ENCODE results near the gene PPT1. TPM values are rescaled to one million over a fixed set of nuclear protein-coding genes. Genes with fewer than 3 reads are reported as not detected.
A peak's percentile ranks its signal among the peaks of the same experiment; 100 is the strongest.

PPT1 gene
- 10 to 100 TPM; 81.8 to 84.1 TPM for total RNA-seq

DNA sequence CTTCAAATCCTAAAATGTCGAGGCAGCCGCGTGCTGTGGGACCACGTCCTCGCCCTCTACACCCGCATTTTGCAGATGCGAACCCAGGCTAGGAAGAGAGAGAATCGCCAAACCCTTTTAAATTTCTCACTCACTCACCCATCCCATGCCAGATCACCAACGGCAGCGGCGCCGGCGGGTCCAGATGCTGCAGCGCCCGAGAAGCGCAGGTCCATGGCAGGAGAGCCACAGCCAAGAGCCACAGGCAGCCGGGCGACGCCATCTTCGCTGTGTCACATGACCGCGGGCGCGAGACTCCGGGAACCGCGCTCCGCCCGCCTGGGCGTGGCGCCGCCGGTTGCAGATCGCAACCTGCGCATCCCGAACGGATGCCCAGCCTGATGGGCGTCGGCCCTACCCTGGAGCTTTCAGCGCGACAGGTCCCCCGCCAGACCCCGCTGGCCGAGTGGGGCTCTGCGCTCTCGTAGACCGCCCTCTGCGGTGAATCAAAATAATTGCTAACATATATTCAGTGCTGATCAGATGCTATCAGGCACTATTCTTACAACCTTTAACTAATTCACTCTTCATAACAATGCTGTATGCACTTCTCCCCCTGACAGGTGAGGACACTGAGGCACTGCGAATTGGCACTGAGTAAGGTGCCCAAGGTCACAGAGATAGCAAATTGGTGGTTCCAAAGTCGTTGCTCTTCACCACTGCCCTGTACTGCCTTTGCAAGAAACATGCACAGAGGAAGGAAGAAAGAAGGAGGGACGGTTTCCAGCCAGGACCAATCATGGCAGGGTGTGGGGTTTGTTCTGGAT lies at the start of gene PPT1:
Gene PPT1 (minus strand): TSS at position 276 of the 806 bp plus-strand sequence. CDS start 14 bp downstream, at position 262.
- DNase-seq (ENCODE audit: low spot score in 2 of 2), result peak; percentile 80 to 86
- H3K27ac Mint-ChIP-seq, result peak within 1 kb of the TSS; percentile 92 to 95
- H3K36me3 Mint-ChIP-seq, result peaks cover 7 to 23% of the 10 kb centered on the region in 2 donors

DNA sequence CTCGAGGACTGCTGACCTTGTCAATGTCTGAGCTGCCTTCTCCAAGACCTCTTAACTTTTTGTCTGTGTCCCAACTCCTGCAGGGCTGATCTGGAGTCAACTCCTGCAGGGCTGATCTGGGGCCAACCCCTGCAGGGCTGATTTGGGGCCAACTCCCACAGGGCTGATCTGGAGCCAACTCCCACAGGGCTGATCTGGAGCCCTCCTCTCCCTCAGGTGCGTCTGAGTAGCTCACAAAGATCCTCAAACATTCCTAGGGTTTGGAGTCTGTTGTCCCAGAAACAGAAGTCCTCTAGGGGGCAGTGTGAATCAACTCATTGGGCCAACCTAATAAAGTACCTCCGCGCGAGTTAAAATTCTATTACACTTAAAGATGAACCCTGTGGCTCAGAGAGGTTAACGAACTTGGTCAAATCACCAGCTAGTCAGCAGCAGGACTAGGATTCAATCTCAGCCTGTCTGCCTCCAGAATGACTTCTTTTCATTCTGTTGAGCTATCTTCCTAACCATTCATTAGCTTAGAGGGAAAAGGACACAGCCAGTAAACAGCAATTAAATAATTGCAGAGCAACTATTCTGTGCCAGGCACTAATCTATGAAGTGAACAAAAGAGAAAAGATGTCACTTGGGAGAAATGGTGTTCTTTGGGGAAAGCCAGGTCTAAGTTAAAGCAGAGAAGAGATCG lies 47.0 kb upstream of the PPT1 start:
- no peaks in the 10 kb centered on the region for H3K36me3 Mint-ChIP-seq
- no peaks in the 10 kb centered on the region for H3K9me3 Mint-ChIP-seq
- no peak overlapping the region for H3K27ac Mint-ChIP-seq
- ATAC-seq (peak; percentile 87 to 89), DNase-seq (ENCODE audit: low spot score in 2 of 2) (peak in 1 of 2 donors; percentile 69)

More for the DNA sequence above, at the start of gene PPT1:
- peak; percentile 94 to 97 for ATAC-seq
- peaks cover under 1 to 1% of the 10 kb centered on the region in 2 donors for H3K9me3 Mint-ChIP-seq

DNA sequence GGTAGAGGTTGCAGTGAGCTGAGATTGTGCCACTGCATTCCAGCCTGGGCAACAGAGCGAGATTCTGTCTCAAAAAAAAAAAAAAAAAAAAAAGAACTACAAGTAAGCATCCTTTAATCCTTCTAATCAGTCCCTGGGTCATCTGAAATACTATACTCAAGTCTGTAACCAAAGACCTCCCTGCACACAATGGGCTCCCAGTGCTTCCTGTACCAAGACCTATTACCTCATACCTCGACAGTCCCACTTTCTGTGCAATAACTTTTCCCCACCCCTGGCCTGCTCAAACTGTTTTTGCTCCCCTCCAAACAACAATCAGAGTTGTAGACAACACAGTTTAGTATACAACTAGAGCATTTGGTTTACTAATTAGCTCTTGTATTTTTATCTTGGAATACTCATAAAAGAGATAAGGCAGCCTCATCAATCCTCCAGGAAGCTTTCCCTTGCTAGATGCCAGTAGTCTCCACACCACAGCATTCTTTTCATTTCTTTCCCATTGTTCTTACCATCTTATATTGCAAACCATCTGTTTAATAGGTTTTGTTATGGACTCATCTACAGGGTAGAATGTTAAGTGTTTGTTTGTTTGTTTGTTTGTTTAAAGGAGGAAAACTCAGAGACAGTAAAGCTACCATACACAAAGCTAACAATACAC lies 45.0 kb upstream of the PPT1 start:
- no peaks in the 10 kb centered on the region for H3K36me3 Mint-ChIP-seq
- ATAC-seq (no peak), DNase-seq (ENCODE audit: low spot score in 2 of 2) (no peak)
- no peak overlapping the region for H3K27ac Mint-ChIP-seq
- no peaks in the 10 kb centered on the region for H3K9me3 Mint-ChIP-seq

DNA sequence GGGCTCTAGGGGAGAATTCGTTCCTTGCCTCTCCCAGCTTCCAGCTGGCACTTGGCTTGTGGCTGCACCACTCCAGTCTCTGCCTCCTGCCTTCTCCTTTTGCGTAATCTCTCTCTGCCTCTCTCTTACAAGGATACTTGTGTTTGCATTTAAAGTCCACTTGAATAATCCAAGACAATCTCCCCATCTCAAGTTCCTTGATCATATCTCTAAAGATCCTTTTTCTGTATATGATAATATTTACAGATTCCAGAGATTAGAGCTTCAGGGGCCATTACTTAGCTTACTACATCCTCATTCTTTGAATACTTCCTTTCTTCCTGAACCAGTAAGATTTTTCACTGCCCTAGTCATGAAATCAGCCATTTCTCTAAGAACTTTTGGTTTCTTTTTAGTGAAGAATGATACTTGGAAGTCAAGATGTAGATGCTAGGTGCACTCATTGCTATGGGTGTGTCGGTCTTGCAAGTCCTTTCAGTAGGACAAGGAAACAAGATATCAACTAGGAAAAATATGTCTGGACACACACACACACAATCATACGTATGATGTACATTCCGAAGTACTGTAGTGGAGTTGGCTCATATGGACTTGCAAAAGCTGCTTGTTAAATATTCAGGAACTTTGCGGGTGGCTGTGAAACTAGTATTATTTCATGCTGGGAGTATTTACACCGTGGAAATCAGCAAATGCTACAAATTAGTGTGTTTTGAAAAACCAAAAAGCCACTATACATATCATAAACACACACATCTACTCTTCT lies 43.3 kb upstream of the PPT1 start:
- no peak overlapping the region for H3K27ac Mint-ChIP-seq

DNA sequence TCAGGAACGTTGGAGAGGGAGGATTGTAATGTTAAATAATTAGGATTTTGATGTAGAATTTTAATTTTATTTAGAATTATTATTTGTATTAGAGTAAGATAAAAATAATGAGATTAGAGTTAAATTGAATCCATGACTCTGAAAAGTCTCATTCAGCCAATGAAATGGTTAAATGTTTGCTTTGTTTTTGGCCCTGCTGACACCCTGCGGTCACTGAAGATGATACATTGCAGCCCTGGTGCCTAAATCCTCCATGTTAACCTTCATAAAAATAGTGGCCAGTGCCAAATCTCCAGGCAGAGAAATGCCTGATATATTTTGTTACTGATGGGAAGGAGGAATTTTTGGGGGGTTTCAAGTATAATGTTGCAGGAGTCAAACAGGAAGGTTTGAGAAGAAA lies 36.8 kb upstream of the PPT1 start:
- Mint-ChIP-seq H3K36me3 (no peaks in the 10 kb centered on the region), H3K9me3 (peaks cover 0 to 4% of the 10 kb centered on the region in 2 donors), H3K27ac (no peak overlapping the region)
- no peak for ATAC-seq
- DNase-seq (ENCODE audit: low spot score in 2 of 2), result no peak

More for the DNA sequence above, 43.3 kb upstream of the PPT1 start:
- DNase-seq (ENCODE audit: low spot score in 2 of 2), result no peak
- ATAC-seq, result no peak
- H3K36me3 Mint-ChIP-seq, result no peaks in the 10 kb centered on the region
- H3K9me3 Mint-ChIP-seq, result no peaks in the 10 kb centered on the region

DNA sequence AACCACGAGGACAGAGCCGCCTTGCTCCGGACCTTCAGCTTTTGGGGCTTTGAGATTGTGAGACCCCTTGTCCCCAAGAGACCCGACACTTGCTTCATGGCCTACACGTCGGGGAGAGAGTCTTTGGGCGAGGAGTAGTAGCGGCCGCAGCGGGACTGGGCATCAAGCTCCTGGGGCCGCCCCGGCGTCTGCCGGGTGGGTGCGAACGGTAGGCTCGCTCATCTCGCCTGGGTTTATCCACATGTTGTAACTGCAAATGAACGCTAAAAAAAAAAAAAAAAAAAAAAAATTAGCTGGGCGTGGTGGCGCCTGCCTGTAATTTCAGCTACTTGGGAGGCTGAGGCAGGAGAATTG lies 36.2 kb upstream of the PPT1 start:
- ATAC-seq (no peak), DNase-seq (ENCODE audit: low spot score in 2 of 2) (no peak)
- Mint-ChIP-seq H3K9me3 (peaks cover 0 to 4% of the 10 kb centered on the region in 2 donors), H3K36me3 (no peaks in the 10 kb centered on the region), H3K27ac (no peak overlapping the region)

DNA sequence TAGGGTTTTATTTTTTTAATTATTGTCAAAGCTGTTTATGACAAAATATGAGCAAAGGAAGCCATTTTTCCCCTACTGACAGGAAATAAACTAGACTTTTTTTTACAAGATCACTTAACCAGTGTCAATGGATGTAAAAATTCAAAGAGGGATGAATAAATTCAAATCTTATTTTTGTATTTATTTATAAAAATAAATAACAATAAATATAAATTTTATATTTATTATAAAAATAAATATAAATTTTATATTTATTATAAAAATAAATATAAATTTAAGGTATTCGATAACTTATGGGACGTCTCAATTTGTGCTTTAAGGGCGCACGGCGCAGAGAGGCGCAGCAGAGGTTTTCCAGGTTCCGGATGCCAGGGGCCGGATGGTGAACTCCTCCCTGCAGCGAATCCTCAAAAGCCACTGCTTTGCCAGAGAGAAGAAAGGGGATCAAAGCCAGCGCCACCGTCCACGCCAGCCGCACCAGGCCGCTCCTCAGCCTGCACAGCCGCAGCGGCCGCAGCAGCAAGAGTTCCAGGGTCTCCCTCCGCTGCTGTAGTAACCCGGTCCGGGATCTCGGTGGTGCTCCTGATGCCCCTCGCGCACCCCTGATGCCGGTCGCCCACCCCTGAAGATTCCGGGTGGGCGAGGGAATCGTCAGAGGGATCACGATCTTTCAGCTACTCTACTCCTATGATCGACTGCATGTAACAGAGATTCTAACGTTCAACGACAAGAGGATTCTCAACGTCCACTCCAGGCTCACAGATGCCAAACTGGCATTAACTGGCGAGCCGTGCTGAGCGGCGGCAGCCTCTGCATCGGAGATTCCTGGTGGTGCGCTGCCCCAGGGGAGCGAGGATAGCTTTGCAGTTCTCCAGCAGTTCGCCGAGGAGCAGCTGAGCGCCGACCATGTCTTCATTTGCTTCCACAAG lies 35.6 kb upstream of the PPT1 start:
- ATAC-seq (no peak), DNase-seq (ENCODE audit: low spot score in 2 of 2) (no peak)
- Mint-ChIP-seq H3K27ac (no peak overlapping the region), H3K36me3 (no peaks in the 10 kb centered on the region), H3K9me3 (peaks cover 0 to 4% of the 10 kb centered on the region in 2 donors)

DNA sequence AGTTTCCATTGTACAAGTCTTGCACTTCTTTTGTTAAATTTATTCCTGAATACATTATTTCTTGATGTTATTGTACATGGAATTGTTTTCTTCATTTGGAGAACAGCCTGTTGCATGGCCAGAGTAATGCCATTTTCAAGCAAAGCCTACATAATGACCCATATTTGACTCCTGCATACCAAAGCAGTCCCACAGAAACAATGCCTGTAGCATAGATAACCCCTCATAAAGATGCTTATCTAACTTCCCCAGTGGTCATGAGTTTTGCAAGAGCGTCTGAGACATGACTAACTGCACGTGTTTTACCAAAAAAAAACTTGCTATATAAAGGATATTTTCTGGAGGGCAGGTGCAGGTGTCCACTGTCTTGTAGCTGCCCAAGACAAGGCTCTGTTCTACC lies 33.8 kb upstream of the PPT1 start:
- no peak for DNase-seq (ENCODE audit: low spot score in 2 of 2)
- no peak for ATAC-seq
- H3K36me3 Mint-ChIP-seq, result no peaks in the 10 kb centered on the region
- H3K9me3 Mint-ChIP-seq, result peaks cover 0 to 4% of the 10 kb centered on the region in 2 donors
- no peak overlapping the region for H3K27ac Mint-ChIP-seq

DNA sequence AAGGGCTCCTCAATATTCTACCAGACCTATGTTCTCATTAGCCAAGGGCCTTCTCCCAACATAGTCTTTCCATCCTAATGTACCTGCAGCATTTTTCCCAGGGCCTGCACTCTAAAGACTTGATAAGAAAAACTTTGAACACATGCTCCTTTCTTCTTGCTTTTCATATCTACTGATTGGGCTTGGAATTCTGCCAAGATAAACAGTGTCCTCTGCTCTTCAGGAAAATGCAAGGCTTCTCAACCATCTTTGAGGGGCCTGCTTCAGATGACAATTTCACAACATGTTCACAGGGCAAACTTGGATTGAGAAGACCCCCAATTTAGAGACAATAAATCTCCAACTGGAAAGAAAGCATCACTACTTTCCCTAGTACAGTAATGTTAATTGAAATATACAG lies 25.8 kb upstream of the PPT1 start:
- ATAC-seq, result no peak
- H3K27ac Mint-ChIP-seq, result no peak overlapping the region
- DNase-seq (ENCODE audit: low spot score in 2 of 2), result no peak
- H3K9me3 Mint-ChIP-seq, result no peaks in the 10 kb centered on the region
- no peaks in the 10 kb centered on the region for H3K36me3 Mint-ChIP-seq

DNA sequence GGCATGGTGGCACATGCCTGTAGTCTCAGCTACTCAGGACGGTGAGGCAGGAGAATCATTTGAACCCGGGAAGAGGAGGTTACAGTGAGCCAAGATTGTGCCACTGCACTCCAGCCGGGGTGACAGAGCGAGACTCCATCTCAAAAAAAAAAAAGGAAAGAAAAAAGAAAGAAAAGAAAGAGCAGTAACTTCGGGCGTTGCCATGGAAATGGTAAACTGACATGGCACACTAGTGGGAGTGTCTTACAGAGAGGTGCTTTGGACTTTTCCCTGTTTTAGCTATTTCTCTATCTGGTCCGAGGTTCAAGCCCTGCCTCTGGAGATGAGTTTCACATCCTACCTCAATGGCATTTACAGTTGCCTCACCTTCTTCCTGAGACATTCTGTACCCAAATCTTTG lies 23.1 kb upstream of the PPT1 start:
- no peak for DNase-seq (ENCODE audit: low spot score in 2 of 2)

DNA sequence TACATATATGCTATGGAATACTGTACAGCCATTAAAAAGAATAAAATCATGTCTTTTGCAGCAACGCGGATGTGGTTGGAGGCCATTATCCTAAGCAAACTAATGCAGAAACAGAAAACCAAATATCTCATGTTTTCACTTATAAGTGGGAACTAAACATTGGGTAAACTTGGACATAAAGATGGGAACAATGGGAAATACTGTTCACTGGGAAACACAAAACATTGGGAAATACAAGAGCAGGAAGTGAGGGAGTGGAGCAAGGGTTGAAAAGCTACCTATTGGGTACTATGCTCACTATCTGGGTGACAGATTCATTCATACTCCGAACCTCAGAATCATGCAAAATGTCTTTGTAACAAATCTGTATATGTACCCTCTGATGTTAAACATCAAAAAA lies 17.3 kb upstream of the PPT1 start:
- no peak for ATAC-seq
- DNase-seq (ENCODE audit: low spot score in 2 of 2), result no peak
- Mint-ChIP-seq H3K27ac (no peak overlapping the region), H3K9me3 (peaks cover 13 to 15% of the 10 kb centered on the region in 2 donors), H3K36me3 (peaks cover 18 to 24% of the 10 kb centered on the region in 2 donors)

More for the DNA sequence above, 23.1 kb upstream of the PPT1 start:
- no peaks in the 10 kb centered on the region for H3K9me3 Mint-ChIP-seq
- no peak for ATAC-seq
- H3K36me3 Mint-ChIP-seq, result no peaks in the 10 kb centered on the region
- H3K27ac Mint-ChIP-seq, result no peak overlapping the region

DNA sequence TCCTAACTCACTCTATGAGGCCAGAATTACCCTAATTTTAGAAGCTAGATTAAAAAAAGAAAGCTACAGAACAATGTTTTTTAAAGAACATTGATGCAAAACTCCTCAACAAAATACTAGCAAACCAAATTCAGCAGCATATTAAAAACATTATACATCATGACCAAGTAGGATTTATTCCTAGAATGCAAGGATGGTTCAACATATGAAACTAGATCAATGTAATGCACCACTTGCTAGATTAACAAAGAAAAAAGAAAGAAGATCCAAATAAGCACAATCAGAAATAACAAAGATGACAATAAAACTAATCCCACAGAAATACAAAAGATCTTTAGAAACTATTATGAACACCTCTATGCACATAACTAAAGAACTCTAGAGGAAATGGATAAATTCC lies 13.3 kb upstream of the PPT1 start:
- peaks cover 15 to 21% of the 10 kb centered on the region in 2 donors for H3K9me3 Mint-ChIP-seq

DNA sequence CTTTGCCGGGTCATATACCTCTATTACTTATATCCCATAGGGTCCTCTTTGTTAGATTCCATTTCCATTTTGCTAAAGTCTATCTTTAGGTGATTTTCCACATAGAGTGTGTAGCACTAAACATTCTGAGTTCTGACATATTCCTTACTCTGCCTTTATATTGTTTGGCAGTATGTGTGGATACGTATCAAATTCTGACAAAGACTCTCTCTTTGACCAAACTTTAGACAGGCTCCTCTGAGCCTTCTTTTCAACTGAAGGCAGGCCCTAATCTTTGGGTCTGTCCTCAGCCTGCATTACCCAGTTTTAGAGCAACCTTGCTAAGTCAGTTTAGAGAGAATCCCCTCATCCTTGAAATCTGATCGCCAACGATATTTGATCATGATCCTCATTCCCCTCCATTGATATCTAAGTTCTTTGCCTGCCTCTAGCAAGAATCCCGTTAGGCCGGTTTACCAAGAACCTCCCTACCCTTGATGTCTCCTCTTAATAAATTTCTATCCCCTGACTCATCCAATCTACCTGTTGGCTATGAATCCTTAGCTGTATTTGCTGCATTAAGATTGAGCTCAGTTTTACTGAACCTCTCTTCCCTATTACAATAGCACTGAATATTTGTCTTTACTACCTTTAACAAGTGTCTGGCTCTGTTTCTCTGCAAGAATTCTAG lies 10.4 kb upstream of the PPT1 start:
- Mint-ChIP-seq H3K27ac (no peak overlapping the region), H3K9me3 (peaks cover 15 to 26% of the 10 kb centered on the region in 2 donors), H3K36me3 (peaks cover 33 to 34% of the 10 kb centered on the region in 2 donors)
- no peak for DNase-seq (ENCODE audit: low spot score in 2 of 2)
- ATAC-seq, result no peak

More for the DNA sequence above, 13.3 kb upstream of the PPT1 start:
- Mint-ChIP-seq H3K27ac (no peak overlapping the region), H3K36me3 (peaks cover 27 to 33% of the 10 kb centered on the region in 2 donors)
- ATAC-seq, result no peak
- DNase-seq (ENCODE audit: low spot score in 2 of 2), result no peak

DNA sequence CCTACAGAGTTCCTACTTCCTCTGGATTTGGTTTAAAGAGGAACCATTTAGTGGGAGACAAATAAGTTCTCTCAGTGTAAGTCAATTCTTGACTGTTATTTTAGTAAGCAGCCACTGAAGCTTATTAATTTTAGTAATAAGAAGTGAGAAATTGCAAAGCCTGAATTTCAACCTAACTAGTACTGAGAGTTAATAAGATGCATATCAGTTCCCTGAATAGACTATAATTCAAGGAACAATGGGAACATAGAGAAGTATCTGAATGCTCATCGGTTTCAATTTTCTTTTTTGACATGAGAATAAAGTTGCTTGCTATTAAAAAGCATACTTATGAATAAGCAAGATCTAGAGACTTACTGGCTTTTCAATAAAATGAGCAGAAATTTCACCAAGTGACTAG lies 8.0 kb upstream of the PPT1 start:
- no peak for DNase-seq (ENCODE audit: low spot score in 2 of 2)
- peaks cover 4 to 19% of the 10 kb centered on the region in 2 donors for H3K9me3 Mint-ChIP-seq
- H3K27ac Mint-ChIP-seq, result no peak overlapping the region
- peak in 1 of 2 donors; percentile 54 for ATAC-seq
- peaks cover 20 to 23% of the 10 kb centered on the region in 2 donors for H3K36me3 Mint-ChIP-seq

DNA sequence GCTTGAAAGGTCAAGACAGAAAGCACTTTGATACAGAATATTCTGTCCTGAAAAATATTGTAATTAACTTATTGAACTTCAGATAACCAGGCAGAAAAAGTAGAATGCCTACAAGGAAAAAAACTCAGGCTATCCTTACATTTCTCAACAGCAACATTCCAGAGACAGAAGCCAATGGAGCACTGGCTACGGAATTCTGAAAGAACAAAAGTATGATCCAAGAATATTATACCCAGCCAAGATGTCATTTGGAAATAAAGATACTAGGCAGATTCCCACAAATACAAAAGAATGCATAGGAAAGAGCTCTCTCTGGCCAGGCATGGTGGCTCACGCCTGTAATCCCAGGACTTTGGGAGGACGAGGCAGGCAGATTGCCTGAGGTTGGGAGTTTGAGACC lies 5.8 kb upstream of the PPT1 start:
- Mint-ChIP-seq H3K27ac (no peak overlapping the region), H3K9me3 (peaks cover 4 to 9% of the 10 kb centered on the region in 2 donors), H3K36me3 (peaks cover 8 to 11% of the 10 kb centered on the region in 2 donors)
- ATAC-seq (no peak), DNase-seq (ENCODE audit: low spot score in 2 of 2) (no peak)

Measured in activated naive CD4-positive, alpha-beta T cell treated with anti-CD3 and anti-CD28 coated beads, Interleukin-2, amount 50 U/mL, for 72 hours (primary cell).